ENCODE results near the gene SLX1A.
"Not testable (repeated sequence)": the region's sequence is repeated elsewhere in the genome, so short reads cannot be mapped to it uniquely, and the experiment has no call there.

DNA sequence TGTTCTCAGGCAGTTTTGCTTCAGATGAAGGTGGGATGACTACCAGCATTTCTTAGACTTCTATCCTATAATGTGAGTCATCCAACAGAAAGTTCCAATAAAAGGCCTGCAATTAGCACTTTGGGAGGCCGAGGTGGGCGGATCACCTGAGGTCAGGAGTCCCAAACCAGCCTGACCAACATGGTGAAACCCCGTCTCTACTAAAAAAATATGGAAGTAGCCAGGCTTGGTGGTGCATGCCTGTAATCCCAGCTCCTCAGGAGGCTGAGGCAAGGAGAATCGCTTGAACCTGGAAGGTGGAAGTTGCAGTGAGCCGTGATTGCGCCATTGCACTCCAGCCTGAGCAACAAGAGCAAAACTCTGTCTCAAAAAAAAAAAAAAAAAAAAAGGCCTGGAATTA is 16.8 kb upstream of the SLX1A start:
- not testable (repeated sequence) for TF ChIP-seq POLR2A (IDR thresholded peaks at IDR 0.05); POLR2AphosphoS5 (IDR thresholded peaks at IDR 0.05; ENCODE audit: insufficient read depth in 1 of 2, low read depth in 1 of 2)
- TF ChIP-seq, protein P1, sequence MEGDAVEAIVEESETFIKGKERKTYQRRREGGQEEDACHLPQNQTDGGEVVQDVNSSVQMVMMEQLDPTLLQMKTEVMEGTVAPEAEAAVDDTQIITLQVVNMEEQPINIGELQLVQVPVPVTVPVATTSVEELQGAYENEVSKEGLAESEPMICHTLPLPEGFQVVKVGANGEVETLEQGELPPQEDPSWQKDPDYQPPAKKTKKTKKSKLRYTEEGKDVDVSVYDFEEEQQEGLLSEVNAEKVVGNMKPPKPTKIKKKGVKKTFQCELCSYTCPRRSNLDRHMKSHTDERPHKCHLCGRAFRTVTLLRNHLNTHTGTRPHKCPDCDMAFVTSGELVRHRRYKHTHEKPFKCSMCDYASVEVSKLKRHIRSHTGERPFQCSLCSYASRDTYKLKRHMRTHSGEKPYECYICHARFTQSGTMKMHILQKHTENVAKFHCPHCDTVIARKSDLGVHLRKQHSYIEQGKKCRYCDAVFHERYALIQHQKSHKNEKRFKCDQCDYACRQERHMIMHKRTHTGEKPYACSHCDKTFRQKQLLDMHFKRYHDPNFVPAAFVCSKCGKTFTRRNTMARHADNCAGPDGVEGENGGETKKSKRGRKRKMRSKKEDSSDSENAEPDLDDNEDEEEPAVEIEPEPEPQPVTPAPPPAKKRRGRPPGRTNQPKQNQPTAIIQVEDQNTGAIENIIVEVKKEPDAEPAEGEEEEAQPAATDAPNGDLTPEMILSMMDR (IDR thresholded peaks at IDR 0.05), result not testable (repeated sequence)

Data from vagina (tissue), 2 donors.